ENCODE measurements around the gene ELAVL2. TPM values are rescaled to one million over a fixed set of nuclear protein-coding genes. Genes with fewer than 3 reads are reported as not detected.

The ELAVL2 gene
- total RNA-seq, 4 donors from 2014 or later: 0.13 to 0.62 (median 0.25) TPM; not detected in 1

DNA sequence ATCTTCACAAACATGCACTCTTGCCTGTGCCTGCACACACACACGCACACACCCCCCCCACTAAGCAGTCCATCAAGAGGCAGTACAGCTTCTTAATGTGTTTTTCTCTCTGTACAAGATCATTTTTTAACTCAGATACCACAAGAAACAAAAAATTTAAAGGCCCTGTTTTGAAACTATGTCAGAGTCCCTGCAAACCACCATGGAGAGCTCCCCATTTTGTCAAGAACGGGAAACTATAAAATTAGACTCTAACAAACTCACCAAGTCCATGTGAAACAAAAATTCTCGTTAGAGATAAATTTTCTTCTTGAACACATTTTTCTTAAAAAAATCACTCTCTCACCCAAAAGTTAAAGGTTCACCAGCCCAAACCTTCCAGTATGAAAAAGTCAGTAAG is 86.3 kb downstream of the ELAVL2 start:
- Histone ChIP-seq H3K9me3 (no peaks in the 10 kb centered on the region), H3K4me1 (peaks cover 0 to 8% (median 0%) of the 10 kb centered on the region in 3 donors), H3K4me3 (no peak overlapping the region), H3K36me3 (no peaks in the 10 kb centered on the region), H3K27ac (no peak overlapping the region), H3K27me3 (no peaks in the 10 kb centered on the region)
- TF ChIP-seq POLR2AphosphoS5 (IDR thresholded peaks at IDR 0.05) (no peak), EP300 (IDR thresholded peaks at IDR 0.05) (no peak), POLR2A (IDR thresholded peaks at IDR 0.05) (no peak)
- TF ChIP-seq, protein P1, sequence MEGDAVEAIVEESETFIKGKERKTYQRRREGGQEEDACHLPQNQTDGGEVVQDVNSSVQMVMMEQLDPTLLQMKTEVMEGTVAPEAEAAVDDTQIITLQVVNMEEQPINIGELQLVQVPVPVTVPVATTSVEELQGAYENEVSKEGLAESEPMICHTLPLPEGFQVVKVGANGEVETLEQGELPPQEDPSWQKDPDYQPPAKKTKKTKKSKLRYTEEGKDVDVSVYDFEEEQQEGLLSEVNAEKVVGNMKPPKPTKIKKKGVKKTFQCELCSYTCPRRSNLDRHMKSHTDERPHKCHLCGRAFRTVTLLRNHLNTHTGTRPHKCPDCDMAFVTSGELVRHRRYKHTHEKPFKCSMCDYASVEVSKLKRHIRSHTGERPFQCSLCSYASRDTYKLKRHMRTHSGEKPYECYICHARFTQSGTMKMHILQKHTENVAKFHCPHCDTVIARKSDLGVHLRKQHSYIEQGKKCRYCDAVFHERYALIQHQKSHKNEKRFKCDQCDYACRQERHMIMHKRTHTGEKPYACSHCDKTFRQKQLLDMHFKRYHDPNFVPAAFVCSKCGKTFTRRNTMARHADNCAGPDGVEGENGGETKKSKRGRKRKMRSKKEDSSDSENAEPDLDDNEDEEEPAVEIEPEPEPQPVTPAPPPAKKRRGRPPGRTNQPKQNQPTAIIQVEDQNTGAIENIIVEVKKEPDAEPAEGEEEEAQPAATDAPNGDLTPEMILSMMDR (IDR thresholded peaks at IDR 0.05): no peak
- no peak for ATAC-seq
- WGBS, 2 donors (ENCODE audit: low coverage in 1 of 2): 77 to 86% methylated on average over 2 to 3 of the region's 3 CpGs

DNA sequence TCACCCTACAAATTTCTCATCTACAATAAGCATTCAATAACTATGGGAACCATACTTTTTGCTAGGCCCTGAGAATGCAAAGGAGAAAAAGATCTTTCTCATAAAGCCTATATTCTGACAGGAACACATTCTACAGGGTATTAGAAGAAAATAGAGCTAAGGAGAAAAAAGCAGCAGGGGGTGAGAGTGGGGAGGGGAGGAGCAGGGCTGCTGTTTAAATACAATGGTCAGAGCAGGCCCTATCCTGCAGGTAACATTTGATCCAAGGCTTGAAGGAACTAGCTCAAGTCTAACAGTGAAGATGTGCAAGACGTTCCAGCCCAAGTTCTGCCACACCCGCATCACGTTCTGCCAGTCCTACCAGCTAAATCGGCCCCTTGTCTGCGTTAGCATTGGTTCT is 89.7 kb downstream of the ELAVL2 start:
- Histone ChIP-seq H3K27me3 (no peaks in the 10 kb centered on the region), H3K36me3 (no peaks in the 10 kb centered on the region), H3K4me3 (no peak overlapping the region), H3K9me3 (no peaks in the 10 kb centered on the region), H3K27ac (no peak overlapping the region), H3K4me1 (no peaks in the 10 kb centered on the region)
- 94% methylated on average over 5 of the region's 5 CpGs; no CpG with 5 or more reads in 1 of the 2 donors for WGBS, 2 donors (ENCODE audit: low coverage in 1 of 2)
- no peak for ATAC-seq
- TF ChIP-seq EP300 (IDR thresholded peaks at IDR 0.05) (no peak), POLR2AphosphoS5 (IDR thresholded peaks at IDR 0.05) (no peak), POLR2A (IDR thresholded peaks at IDR 0.05) (no peak)
- TF ChIP-seq, protein P1 (IDR thresholded peaks at IDR 0.05): no peak

DNA sequence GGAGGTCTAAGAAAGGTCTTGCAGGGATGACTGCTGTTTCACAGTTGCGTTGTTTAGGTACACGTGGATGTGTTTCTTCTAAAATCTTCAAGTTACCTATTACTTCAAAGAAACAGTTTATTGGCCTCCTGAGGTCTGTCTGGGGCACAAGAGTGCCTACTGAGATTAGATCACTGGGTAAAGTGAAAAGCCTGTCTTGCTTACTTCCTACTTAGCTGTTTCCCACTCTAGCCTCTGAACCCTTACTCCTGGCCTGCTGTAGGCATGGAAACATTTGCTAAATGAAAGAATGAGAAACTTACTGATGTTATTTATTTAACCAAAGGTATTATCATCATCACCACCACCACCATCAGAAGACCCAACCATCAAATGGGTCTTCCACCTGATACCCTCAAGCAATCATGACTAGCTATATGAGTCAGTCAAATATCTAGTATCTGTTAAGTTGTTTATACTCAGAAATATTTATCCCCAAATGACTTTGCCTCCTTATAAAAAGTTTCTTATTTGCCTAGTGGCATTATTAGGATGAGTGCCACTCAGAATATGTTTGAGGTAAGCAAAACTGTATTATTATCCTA is 92.5 kb downstream of the ELAVL2 start:
- WGBS, 2 donors (ENCODE audit: low coverage in 1 of 2): 82 to 94% methylated on average over 2 of the region's 2 CpGs
- Histone ChIP-seq H3K36me3 (no peaks in the 10 kb centered on the region), H3K4me1 (no peaks in the 10 kb centered on the region), H3K9me3 (no peaks in the 10 kb centered on the region), H3K27ac (no peak overlapping the region), H3K27me3 (no peaks in the 10 kb centered on the region), H3K4me3 (no peak overlapping the region)
- no peak for ATAC-seq
- TF ChIP-seq EP300 (IDR thresholded peaks at IDR 0.05) (no peak), POLR2A (IDR thresholded peaks at IDR 0.05) (no peak), POLR2AphosphoS5 (IDR thresholded peaks at IDR 0.05) (no peak)
- TF ChIP-seq, protein P1 (IDR thresholded peaks at IDR 0.05): no peak

DNA sequence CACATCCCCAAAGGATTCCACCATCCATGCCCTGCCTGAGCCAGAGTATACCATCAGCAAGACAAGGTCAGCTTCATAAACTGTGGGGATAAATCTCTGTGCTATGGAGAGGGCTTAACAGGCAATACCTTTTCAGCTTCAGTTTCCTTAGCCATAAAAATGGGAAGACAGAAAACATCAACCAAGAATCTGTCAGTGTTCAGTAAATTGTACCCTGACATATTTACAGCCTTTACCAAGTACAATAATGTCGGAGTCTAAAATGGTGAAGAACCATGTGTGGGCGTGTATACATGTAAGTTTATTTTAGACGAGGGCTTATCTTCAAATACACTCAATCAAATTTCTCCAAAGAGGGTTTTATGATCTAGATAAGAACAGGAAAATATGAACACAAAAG is 94.7 kb downstream of the ELAVL2 start:
- H3K27ac ChIP-seq: no peak overlapping the region
- TF ChIP-seq POLR2A (IDR thresholded peaks at IDR 0.05) (no peak), POLR2AphosphoS5 (IDR thresholded peaks at IDR 0.05) (no peak), EP300 (IDR thresholded peaks at IDR 0.05) (no peak)
- TF ChIP-seq, protein P1 (IDR thresholded peaks at IDR 0.05): no peak
- no peaks in the 10 kb centered on the region for H3K4me1 ChIP-seq
- H3K9me3 ChIP-seq: no peaks in the 10 kb centered on the region
- 47 to 61% methylated on average over 3 of the region's 3 CpGs for WGBS, 2 donors (ENCODE audit: low coverage in 1 of 2)
- no peak overlapping the region for H3K4me3 ChIP-seq
- no peak for ATAC-seq
- H3K36me3 ChIP-seq: no peaks in the 10 kb centered on the region
- no peaks in the 10 kb centered on the region for H3K27me3 ChIP-seq

DNA sequence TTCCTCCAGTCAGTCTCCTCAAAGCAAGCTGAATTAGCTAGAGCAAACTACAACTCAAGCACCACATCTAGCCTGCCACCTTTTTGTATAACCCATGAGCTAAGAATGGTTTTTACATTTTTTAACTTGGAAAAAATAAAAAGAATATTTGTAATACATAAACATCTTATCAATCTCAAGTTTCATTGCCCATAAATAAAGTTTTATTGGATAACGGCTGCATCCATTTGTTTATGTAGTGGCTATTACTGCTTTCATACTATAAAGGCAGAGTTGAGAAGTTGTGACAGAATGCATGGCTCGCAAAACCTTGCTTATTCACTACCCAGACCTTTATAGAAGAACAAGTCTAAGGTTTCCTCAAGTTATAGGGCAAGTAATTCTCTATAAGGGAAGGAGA is 95.7 kb downstream of the ELAVL2 start:
- no peaks in the 10 kb centered on the region for H3K36me3 ChIP-seq
- no peak overlapping the region for H3K4me3 ChIP-seq
- no peaks in the 10 kb centered on the region for H3K27me3 ChIP-seq
- ATAC-seq: no peak
- H3K4me1 ChIP-seq: no peaks in the 10 kb centered on the region
- 74 to 100% methylated on average over 2 of the region's 2 CpGs for WGBS, 2 donors (ENCODE audit: low coverage in 1 of 2)
- TF ChIP-seq POLR2AphosphoS5 (IDR thresholded peaks at IDR 0.05): no peak
- TF ChIP-seq POLR2A (IDR thresholded peaks at IDR 0.05): no peak
- no peak overlapping the region for H3K27ac ChIP-seq
- H3K9me3 ChIP-seq: no peaks in the 10 kb centered on the region
